Keratinocyte (primary cell): ENCODE measurements around the gene MME. TPM values are rescaled to one million over a fixed set of nuclear protein-coding genes. Genes with fewer than 3 reads are reported as not detected.

Experiments
- DNase-seq: peaks from one replicate; pipeline ENCODE4 v3.0.0-alpha.2; 2011; ENCODE audit warnings: low read depth, missing footprints, low spot score
- FAIRE-seq: peaks from 2 replicates; lab custom pipeline; 2011; peaks lifted over from hg19 to GRCh38; lab: Jason Lieb, UNC
- H2AFZ ChIP-seq: 2 replicates; pipeline ENCODE4 v1.6.0; 2012; ENCODE audit warnings: low read length, control low read depth, inconsistent platforms; ENCODE audit not compliant: control insufficient read depth
- H3K27ac ChIP-seq: 2 replicates; pipeline ENCODE4 v1.5.1; 2011; ENCODE audit warnings: low read length; ENCODE audit not compliant: control insufficient read depth, insufficient read depth
- H3K27me3 ChIP-seq: 3 replicates; pipeline ENCODE4 v1.6.0; 2011; ENCODE audit warnings: low read length; ENCODE audit not compliant: control insufficient read depth, insufficient read depth; ENCODE audit errors: extremely low read depth
- H3K36me3 ChIP-seq, 2 experiments: 2 replicates in 1 of 2; 3 replicates in 1 of 2; pipeline ENCODE4 v1.5.1; 2011; ENCODE audit warnings: low read length in 2 of 2, mild to moderate bottlenecking in 1 of 2; ENCODE audit not compliant: control insufficient read depth in 2 of 2, insufficient read depth in 2 of 2; ENCODE audit errors: extremely low read depth in 1 of 2
- H3K4me1 ChIP-seq: 3 replicates; pipeline ENCODE4 v1.5.1; 2011; ENCODE audit warnings: low read length; ENCODE audit not compliant: control insufficient read depth, insufficient read depth; ENCODE audit errors: extremely low read depth
- H3K4me2 ChIP-seq: 3 replicates; pipeline ENCODE4 v1.6.0; 2011; ENCODE audit warnings: low read depth, low read length; ENCODE audit not compliant: control insufficient read depth, insufficient read depth; ENCODE audit errors: extremely low read depth
- H3K4me3 ChIP-seq, 3 experiments: fragments of 200-600 bp in 1 of 3; sonication (generic) in 1 of 3; 2 replicates in 2 of 3; 3 replicates in 1 of 3; pipeline ENCODE4 v1.5.1; 2011 to 2016; ENCODE audit warnings: low read length in 3 of 3, mild to moderate bottlenecking in 3 of 3, control low read depth in 2 of 3, inconsistent platforms in 1 of 3, low read depth in 1 of 3, mixed read lengths in 1 of 3, mixed run types in 1 of 3, moderate library complexity in 1 of 3; ENCODE audit not compliant: control insufficient read depth in 2 of 3, insufficient read depth in 2 of 3; ENCODE audit errors: extremely low read depth in 1 of 3
- H3K79me2 ChIP-seq: 2 replicates; pipeline ENCODE4 v1.6.0; 2012; ENCODE audit warnings: low read length; ENCODE audit not compliant: control insufficient read depth, insufficient read depth
- H3K9ac ChIP-seq: 3 replicates; pipeline ENCODE4 v1.6.0; 2011; ENCODE audit warnings: low read length; ENCODE audit not compliant: control insufficient read depth, insufficient read depth; ENCODE audit errors: extremely low read depth
- H3K9me1 ChIP-seq: 3 replicates; pipeline ENCODE4 v1.6.0; 2011; ENCODE audit warnings: low read length; ENCODE audit not compliant: control insufficient read depth, insufficient read depth; ENCODE audit errors: extremely low read depth
- H3K9me3 ChIP-seq: 2 replicates; pipeline ENCODE4 v1.5.1; 2012; ENCODE audit warnings: low read depth, low read length; ENCODE audit not compliant: control insufficient read depth
- H4K20me1 ChIP-seq: 3 replicates; pipeline ENCODE4 v1.6.0; 2011; ENCODE audit warnings: low read length; ENCODE audit not compliant: control insufficient read depth, insufficient read depth; ENCODE audit errors: extremely low read depth
- CTCF ChIP-seq, 3 experiments: IDR thresholded peaks in 1 of 3; conservative IDR thresholded peaks in 1 of 3; optimal IDR thresholded peaks in 1 of 3; 2 replicates in 2 of 3; 3 replicates in 1 of 3; pipeline versions ENCODE3 to v1.5.1; 2011; ENCODE audit warnings: low read length in 3 of 3, mild to moderate bottlenecking in 3 of 3, moderate library complexity in 2 of 3, control low read depth in 1 of 3, inconsistent platforms in 1 of 3; ENCODE audit not compliant: insufficient read depth in 2 of 3; ENCODE audit errors: extremely low read depth in 1 of 3
- EZH2 ChIP-seq: IDR thresholded peaks from one replicate; pipeline ENCODE4 v1.6.1; 2012; ENCODE audit warnings: inconsistent platforms, mild to moderate bottlenecking, low read length, moderate library complexity
- dilution Hi-C: fragments of 300-500 bp; cut with MboI; formaldehyde crosslinking; loops from one replicate; pipeline ENCODE4 v1.7.0; 2020; ENCODE audit warnings: low sequenced_read_pairs; ENCODE audit not compliant: extremely low pct_ligation_motif_present
- polyA plus RNA-seq, 5 experiments: library from polyadenylated mRNA; depleted of rRNA in 3 of 5; stranded (reverse) in 3 of 5; stranded (forward) in 1 of 5; unstranded in 1 of 5; fragments of >200 nt; gene quantifications; 1 replicate in 1 of 5; 2 replicates in 3 of 5; 3 replicates in 1 of 5; pipeline versions ENCODE4 v1.2.1 to v1.2.3, GENCODE V29; 2011 to 2012; ENCODE audit warnings: missing spikeins in 2 of 5, low read depth in 1 of 5, low replicate concordance in 1 of 5

The MME gene
- polyA plus RNA-seq, 1 donor (not counting 4 experiments of a cell fraction or from before 2014, with no cell fraction given), result 2.0 TPM

GRCh38 chr3:155110022-155110421, 29.9 kb downstream of the MME start:
- no peak for DNase-seq
- no peaks in the 10 kb centered on the region for H3K9me3 ChIP-seq
- H3K4me3 ChIP-seq, result no peak overlapping the region
- no peaks in the 10 kb centered on the region for H3K9me1 ChIP-seq
- H3K27ac ChIP-seq, result no peak overlapping the region
- H4K20me1 ChIP-seq, result no peaks in the 10 kb centered on the region
- no peak for TF ChIP-seq EZH2
- TF ChIP-seq CTCF (optimal IDR thresholded peaks at IDR 0.05 in 1 of 3, IDR thresholded peaks at IDR 0.05 in 1 of 3, conservative IDR thresholded peaks at IDR 0.05 in 1 of 3; ENCODE audit: extremely low read depth in 1 of 3, insufficient read depth in 2 of 3, low read length in 3 of 3), result no peak
- no peak for FAIRE-seq
- no peak overlapping the region for H3K9ac ChIP-seq
- no peaks in the 10 kb centered on the region for H3K4me1 ChIP-seq
- no peak overlapping the region for H3K4me2 ChIP-seq
- no peaks in the 10 kb centered on the region for H3K27me3 ChIP-seq
- H2AFZ ChIP-seq, result no peak overlapping the region
- no peaks in the 10 kb centered on the region for H3K79me2 ChIP-seq
- H3K36me3 ChIP-seq, result no peaks in the 10 kb centered on the region
- dilution Hi-C loops, result no loop called here

- DNase-seq (no peak), FAIRE-seq (no peak)
- no peaks in the 10 kb centered on the region for H3K4me1 ChIP-seq
- no peak overlapping the region for H3K4me2 ChIP-seq
- no peak overlapping the region for H3K4me3 ChIP-seq
- no peaks in the 10 kb centered on the region for H3K9me3 ChIP-seq
- no peaks in the 10 kb centered on the region for H3K36me3 ChIP-seq
- no peak overlapping the region for H3K9ac ChIP-seq
- no peak overlapping the region for H3K27ac ChIP-seq
- no peak overlapping the region for H2AFZ ChIP-seq
- no peaks in the 10 kb centered on the region for H4K20me1 ChIP-seq
- no peaks in the 10 kb centered on the region for H3K9me1 ChIP-seq
- dilution Hi-C loops, result no loop called here
- TF ChIP-seq CTCF (optimal IDR thresholded peaks at IDR 0.05 in 1 of 3, IDR thresholded peaks at IDR 0.05 in 1 of 3, conservative IDR thresholded peaks at IDR 0.05 in 1 of 3; ENCODE audit: extremely low read depth in 1 of 3, insufficient read depth in 2 of 3, low read length in 3 of 3), result no peak
- no peak for TF ChIP-seq EZH2
- no peaks in the 10 kb centered on the region for H3K79me2 ChIP-seq
- no peaks in the 10 kb centered on the region for H3K27me3 ChIP-seq
Observed at GRCh38 chr3:155110996-155111901, 31.1 kb downstream of the MME start.
